GM21381 (cell line): ENCODE data around the gene CA10.

Source experiments
- ATAC-seq: cut with Tn5 transposase; IDR thresholded peaks from one replicate; pipeline ENCODE4 v1.9.1; 2021; ENCODE audit warnings: mild to moderate bottlenecking, moderate library complexity; ENCODE audit not compliant: unreplicated experiment

CA10 gene

DNA sequence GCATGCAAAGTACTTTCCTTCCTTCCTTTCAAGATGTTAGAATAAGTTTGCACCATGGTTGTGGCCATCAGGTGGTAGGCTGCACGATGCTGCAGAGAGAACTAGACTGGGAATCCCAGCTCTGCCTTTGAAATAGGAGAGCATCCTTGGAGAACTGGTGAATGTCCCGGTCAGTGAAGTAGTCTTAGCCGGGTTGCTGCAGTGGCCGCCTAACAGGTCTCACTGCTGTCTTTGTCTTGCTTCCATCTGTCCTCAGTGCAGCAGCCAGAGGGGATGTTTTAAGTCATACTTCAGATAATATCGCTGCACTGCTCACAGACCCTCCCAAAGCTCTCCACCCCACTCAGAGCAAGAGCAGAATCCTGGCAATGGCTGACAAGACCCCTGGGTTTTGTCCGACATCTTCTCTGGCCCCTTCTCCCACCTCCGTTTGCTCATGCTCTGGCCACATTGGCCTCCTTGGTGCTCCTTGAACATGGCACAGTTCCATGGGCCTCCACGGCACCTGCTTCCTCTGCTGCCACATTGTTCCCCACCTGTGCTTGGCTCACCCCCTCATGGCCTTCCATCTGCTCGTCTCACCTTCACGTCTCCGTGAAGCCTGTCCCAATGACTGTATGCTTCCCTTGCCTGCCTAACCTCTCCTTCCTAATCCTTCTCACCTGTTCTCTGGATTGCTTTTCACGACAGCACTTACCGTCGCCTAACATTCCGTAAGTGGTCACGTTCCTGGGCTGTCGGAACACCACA, 458.3 kb downstream of the CA10 start:
- no peak for ATAC-seq

DNA sequence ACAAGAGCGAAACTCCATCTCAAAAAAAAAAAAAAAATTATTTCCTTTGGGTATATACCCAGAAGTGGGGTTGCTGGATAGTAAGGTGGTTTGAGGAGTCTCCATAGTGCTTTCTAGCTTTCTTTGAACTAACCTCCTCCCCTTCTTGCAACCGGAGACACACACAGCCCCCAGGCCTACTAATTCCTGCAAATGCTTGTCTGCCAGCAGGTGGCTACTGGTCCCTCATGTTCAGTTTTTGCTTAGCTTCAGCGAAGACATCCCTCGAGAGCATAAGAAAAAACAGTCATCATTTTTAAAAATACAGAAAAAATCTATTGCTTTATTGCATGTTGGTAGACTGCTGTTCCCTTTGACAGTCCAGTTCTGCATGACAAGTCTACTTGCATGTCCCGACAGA, 459.2 kb downstream of the CA10 start:
- no peak for ATAC-seq

DNA sequence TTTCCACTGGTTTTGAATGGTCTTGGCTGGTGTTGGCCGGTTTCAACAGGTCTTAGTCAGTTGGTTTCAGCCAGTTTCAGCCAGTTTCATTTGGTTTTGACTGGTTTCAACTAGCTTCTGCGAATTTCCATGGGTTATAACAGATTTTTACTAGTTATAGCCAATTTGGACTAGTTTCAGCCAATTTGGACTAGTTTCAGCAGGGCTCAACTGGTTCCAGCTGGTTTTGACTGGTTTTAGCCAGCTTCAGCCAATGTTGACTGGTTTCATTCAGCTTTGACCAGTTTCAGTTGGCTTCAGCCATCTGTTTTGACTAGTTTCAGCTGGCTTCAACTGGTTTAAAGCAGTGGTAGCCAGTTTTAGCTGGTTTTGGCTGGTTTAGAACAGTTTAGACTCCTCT, 465.6 kb downstream of the CA10 start:
- ATAC-seq: no peak

DNA sequence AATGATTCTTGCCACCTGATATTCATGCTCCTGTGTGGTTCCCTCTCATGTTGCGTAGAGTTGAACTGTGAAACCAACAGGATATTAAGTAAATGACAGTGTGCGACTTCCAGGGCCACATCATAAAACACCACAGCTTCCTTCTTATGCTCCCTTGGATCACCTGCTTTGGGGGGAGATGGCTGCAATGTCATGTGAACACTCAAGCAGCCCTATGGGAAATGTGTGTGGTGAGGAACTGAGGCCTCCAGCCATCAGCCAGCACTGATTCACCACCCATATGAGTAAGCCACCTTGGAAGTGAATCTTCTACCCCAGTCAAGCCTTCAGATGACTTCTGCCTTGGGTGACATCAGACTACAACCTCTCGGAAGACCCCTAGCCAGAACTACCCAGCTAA, 470.6 kb downstream of the CA10 start:
- ATAC-seq: no peak

DNA sequence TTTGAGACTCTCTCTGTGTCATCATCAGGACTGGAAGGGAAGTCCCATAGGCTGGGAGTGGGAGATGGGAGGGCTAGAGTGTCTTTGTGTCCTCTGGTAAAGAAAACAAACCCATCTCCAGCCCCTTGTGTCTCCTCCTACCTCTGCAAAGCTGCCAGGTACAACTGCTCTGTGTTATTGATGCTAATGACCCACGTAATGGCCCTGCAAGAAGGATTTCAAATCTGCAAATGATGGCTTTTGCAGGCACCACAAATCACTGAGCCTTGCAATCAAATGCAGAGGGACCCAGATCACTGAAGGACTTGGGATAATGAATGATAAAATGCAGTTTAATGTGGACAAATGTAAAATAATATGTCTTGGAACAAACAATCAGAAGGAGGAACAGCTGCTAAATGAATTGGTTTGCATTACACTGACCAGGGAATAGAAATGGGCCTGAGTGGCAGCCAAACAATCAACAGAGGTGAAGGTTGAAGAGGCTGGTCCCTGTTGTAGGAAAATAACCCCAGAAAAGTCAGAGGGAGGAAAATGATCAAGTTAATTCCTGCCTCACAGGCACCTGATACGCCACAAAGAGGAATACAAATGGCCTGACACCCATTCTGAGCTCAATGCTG, 473.1 kb downstream of the CA10 start:
- ATAC-seq: no peak

DNA sequence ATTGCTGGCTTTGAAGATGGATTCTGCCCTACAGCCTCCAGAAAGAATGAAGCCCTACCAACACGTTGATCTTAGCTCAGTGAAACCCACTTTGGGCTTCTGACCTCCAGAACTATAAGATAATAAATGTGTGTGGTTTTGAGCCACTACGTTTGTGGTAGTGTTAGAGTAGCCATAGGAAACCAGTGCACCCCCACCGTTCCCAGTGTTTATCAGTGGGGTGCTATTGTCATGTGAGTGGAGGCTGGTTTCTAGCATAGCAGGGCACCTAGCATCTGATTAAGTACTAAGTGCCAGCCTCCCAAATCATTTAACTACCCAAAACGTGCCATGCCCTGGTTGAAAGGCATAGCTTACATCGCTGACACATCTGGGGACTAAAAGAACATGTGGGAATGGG, 474.3 kb downstream of the CA10 start:
- ATAC-seq: no peak

DNA sequence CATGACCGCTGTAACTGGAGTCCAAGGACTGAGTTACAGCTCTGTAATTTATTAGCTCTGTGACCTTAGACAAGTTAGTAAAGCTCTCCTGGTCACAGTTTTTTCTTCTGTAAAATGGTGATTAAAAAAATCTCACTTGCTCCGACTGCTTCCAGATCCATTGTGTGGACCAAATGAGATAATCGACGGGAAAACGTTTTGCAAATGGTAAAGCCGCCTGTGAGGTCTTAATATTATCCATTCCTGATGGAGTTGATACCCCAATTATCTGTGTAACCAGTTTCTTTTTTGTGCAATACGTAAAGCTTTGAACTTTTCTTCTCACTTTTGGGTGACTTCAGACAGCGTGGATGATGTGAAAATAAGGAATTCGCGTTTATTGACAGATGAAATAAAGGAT, 475.2 kb downstream of the CA10 start:
- ATAC-seq: no peak

DNA sequence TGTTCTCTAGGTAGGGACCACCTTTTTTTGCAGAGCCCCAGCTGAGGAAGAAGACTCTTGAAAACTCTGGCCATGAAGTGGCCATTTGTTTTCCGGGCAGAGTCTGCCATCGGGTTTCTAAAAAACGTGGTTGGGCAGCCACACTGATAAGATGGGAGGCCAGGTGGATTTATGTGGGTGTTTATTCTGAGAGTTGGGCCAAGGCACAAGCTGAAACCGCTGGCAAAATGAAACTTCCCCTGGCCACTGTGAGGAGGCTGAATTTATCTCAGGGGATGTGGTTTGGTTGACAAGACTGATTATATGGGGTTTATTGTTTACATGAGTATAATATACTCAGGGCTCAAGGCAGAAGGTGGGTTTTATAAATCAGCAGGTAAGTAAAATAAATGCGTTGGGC, 476.4 kb downstream of the CA10 start:
- no peak for ATAC-seq

DNA sequence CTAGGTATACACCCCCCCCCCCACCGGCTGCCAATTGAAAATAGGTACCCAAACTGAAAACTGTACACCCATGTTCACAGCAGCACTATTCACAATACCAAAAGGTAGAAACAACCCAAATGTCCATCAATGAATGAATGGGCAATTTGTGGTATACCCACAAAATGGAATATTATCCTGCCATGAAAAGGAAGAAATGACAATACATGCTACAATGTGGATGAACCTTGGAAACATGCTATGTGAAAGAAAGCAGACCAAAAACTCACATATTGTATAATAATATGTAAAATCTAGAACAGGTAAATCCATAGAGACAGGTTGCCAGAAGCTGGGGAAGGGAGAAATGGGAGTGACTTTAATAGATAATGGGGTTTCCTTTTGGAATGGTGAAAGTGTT, 480.6 kb downstream of the CA10 start:
- ATAC-seq: no peak

DNA sequence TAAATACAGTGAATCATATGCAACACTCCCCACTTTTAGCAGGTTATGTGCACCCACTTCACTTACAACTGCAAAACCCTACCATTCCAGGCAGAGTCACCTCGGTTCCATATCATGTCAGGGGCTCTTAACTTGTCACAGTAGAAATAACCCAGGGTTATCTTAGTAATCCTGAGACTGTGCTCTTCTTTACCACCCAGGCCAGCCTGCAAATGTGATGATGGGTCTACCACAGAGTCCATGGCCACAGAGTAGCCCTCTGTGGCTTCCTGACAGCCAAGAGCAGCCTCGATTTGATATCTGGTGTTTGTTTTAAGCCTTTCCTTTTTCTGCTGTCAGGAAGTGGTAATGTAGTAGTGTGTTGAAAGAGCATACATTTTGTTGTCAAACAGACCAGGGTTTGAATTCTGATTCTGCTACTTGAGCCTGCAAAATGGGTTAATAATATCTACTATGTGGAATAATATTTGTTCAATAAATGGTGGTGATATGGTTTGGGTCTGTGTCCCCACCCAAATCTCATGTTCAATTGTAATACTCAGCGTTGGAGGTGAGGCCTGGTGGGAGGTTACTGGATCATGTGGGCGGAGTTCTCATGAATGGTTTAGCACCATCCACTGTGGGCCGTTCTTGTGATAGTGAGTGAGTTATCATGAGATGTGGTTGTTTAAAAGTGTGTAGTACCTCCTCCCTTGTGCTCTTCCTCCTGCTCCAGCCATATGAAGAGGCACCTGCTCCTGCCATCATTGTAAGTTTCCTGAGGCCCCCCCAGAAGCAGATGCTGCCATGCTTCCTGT, 481.6 kb downstream of the CA10 start:
- no peak for ATAC-seq

DNA sequence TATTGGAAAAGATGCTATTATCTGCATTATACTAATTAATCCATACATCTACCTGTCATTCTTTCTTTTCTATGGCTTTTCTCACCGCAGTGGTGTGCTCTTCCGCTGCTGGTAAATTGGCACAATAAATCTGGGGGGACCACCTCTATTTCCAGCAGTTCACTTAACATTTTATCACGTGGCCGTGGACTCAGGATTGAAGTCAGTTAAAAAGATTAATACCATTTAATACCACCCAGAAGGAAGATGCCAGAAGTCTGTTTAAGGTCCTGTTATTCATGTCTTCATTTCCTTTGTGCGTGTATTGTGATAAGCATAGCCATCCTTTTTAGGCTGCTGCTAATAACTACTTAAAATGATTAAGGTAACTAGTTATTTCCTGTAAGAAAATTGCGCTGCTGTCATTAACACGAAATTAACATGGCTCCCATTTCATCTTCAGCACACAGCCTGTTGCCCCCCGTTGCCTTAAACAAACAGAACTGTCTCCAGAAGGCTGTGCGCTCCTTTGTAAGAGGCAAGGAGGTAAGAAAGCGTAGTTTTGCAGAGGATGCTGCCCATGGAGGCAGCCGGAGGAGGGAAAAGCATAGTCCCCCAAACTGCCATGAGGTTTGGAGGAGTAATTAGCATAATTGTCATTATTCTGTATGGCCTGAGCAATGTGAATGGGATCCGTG, 483.8 kb downstream of the CA10 start:
- no peak for ATAC-seq

DNA sequence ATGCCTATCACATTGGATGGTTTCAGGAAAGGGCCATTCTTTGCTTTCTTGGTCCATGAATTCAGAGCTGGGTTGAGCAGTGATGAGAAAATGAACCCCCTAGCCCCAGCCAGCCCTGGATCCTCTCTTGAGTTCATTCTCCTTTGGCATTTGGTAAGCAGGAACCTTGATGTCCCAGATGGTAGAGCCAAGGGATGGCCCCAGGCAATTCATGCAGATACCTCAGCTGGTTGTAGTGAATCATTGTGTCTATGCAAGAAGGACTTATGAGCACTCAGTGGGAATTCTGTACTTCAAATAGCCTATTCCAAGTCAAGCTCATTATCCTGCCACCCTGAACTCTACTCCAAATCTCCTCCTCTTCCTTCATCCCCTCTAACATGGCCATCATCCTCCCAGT, 485.4 kb downstream of the CA10 start:
- ATAC-seq: no peak

DNA sequence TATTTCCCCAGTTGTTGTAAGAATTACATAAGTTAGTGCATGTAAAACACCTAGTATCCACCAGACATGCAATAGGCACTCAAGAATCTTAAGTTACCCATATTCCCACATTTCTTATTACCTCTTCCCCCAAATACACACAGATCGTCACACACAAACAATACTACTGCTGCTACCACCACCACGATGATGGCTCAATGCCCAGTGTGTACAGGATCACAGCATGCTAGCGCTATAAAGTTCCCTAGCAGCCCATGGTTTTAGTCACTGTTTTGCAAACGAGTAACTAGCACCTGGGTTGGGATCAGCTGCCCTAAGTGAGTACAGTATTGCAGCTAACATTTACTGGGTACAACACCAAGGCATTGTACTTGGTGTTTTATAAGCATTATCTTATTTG, 486.4 kb downstream of the CA10 start:
- no peak for ATAC-seq

DNA sequence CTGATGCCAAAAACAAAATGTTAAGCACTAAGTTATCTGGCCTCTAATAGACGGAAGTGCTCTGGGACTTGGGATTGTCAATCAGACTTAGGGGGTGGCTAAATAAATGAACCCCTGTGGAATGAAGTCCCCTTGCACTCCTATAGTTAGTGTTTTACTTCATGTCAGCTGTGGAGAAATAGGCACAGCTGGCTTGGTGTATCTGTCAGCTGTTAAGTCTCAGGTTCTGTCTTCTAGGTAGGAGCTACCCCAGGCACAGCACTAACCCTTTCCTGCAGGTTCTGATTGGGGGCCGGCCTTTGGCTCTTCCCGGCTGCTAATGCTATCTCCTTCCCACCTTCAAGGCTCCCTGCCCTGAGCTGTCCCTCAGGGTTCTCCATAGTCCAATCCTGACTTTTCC, 487.6 kb downstream of the CA10 start:
- ATAC-seq: no peak

DNA sequence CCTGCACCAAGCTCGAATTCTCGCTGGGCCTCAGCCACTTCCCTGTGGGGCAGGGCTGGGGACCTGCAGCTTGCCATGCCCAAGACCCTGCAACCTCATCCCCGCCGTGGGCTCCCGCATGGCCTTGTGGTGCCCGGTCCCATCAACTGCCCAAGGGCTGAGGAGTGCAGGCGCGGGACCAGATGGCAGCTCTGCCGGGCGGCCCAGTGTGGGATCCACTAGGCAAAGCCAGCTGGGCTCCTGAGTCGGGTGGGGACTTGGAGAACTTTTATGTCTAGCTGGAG, 489.6 kb downstream of the CA10 start:
- no peak for ATAC-seq

DNA sequence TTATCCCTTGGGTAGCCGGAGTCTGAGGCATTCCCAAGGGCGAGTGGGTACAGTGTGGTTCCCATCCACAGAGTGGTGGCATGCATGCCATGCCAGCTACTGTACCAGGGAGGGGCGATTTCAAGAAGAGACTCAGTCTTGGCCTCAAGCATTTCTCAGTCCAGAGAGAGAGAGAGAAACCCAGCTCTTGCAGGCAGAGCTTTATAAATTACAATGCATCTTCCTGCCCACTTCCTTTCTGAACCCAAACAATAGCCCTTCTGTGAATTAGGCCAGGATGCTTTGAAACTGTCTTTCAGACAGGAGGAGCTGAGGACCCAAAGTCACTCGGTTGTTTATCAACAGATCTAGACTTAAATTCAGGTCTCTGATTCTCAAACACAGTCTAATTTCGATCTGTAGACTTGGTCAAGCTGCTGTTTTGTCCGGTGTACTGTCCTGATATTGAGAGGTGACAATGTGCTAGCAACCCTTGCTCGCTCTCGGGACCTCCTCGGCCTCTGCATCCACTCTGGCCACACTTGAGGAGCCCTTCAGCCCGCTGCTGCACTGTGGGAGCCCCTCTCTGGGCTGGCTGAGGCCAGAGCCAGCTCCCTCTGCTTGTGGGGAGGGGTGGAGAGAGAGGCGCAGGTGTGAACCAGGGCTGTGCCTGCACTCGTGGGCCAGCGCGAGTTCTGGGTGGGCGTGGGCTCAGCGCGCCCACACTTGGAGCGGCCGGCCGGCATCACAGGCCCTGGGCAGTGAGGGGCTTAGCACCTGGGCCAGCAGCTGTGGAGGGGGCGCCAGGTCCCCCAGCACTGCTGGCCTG, 490.2 kb downstream of the CA10 start:
- no peak for ATAC-seq

DNA sequence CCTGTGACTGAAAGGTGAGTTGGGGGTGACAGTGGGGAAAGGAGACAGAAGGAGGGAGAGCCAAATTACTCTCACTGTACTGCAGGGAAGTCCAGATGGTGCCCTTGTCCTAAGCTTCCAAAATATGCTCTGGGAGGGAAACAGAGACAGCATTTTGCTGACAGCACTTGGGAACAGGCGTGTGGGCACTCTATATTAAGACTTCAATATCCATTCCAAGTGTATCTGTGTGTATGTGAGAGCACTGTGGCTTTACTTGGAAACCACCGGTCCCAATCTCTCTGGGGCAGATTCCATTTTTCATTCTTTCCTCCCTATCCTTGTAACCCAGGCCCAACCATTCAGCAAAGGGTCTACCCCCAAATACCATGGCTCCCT, 490.8 kb downstream of the CA10 start:
- no peak for ATAC-seq

DNA sequence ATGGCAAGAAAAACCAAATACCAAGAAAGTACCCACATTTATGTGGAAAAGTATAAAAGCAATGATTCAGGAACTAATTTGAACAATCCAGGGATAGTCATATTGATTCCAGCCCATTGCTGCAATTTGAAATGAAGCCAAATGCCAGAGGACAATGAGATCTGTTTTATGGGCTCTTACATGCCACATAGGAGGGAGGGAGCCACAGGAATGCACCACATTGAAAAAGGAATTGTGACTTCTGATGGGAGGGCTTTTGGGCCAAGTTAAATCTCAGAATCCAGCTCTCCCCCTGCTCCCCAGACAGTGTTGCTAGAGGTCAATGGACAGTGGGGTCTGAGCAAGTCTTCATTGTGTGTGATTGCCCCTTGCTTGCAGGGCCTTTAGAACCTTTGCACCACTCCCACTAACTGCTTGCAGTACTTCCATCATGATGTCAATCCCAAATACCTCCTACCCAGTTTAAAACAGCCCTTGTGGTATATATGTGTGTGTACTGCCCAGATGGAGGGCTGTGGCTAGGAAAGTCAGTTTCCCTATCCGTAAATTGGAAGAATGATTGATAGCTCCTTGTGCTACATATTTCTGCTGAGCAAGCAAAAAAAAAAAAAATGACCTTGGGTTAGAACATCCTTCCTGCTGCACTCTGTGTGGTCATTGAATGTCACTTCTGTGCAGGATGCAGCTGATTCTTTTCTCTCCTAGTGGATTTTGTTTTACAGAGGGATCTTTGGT, 491.4 kb downstream of the CA10 start:
- no peak for ATAC-seq

DNA sequence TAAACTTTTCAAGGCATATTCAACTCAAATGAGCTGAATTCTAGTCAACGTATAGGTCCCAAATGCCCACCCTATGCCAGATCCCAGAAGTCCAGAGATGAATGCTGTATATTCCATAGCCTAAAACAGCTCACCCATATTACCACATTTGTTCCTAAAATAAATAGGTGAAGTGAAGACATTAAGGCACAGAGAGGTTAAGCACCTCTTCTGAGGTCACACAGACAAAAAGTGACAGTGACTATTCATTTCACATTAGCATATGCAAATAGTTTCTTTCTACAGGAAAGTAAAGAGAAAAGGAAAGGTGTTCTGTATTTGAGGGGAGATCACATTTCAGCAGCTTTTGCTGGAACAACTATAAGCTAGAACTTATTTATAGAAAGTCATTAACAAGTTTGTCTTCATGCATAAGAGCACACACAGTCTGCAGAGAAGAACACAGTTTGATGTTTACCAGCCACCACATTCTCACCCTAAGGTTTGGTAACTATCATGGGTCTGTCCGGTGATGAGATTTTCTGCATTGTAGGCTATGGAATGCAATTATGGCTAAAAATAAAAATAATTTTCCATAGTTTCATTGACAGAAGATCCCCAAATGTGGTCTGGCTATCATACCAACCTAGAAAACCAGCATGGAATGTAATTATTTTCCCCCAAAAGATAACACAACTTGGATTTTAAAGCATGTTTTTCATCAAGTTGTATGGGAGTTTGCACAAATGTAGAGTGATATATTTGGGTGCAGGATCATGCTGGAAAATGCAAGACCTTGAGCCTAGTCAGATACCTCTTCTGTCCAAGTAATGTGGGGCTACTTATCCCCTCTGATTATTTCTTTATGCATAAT, 496.1 kb downstream of the CA10 start:
- ATAC-seq: no peak
